K562 (cell line): ENCODE measurements around the gene ZBTB46. TPM values are rescaled to one million over a fixed set of nuclear protein-coding genes. Genes with fewer than 3 reads are reported as not detected.

ENCODE experiments used
- ARID2 ChIP-seq: fragments of 450-650 bp; IDR thresholded peaks from 2 replicates; pipeline ENCODE4 v1.6.1; 2017; ENCODE audit warnings: antibody characterized with exemption, mild to moderate bottlenecking
- ARID4B ChIP-seq: sonication (generic); formaldehyde crosslinking; IDR thresholded peaks from 2 replicates; pipeline ENCODE4 v1.8.0; 2022; ENCODE audit warnings: mild to moderate bottlenecking, missing genetic modification reagents
- CBFA2T2 ChIP-seq: fragments of 450-650 bp; conservative IDR thresholded peaks from 2 replicates; pipeline ENCODE4 v1.6.1; 2017; ENCODE audit warnings: mild to moderate bottlenecking
- CREM ChIP-seq: IDR thresholded peaks from 2 replicates; pipeline ENCODE4 v1.6.1; 2014; ENCODE audit warnings: antibody characterized with exemption, low read depth
- CTBP1 ChIP-seq: fragments of 450-650 bp; IDR thresholded peaks from 2 replicates; pipeline ENCODE4 v1.6.1; 2016; ENCODE audit warnings: borderline replicate concordance
- CTCF ChIP-seq, 3 experiments: IDR thresholded peaks in 2 of 3; conservative IDR thresholded peaks in 1 of 3; 2 replicates each; pipeline ENCODE4 v1.5.1; 2011 to 2012; ENCODE audit warnings: low read length in 3 of 3, mild to moderate bottlenecking in 3 of 3, control low read depth in 2 of 3, improper control_type of control experiment in 1 of 3, inconsistent platforms in 1 of 3, low read depth in 1 of 3, mixed read lengths in 1 of 3, moderate library complexity in 1 of 3; ENCODE audit not compliant: insufficient read depth in 2 of 3
- GATAD2A ChIP-seq: fragments of 450-650 bp; IDR thresholded peaks from 2 replicates; pipeline ENCODE4 v1.6.1; 2017
- GTF2E2 ChIP-seq: fragments of 200-800 bp; sonication (Bioruptor generic); IDR thresholded peaks from 2 replicates; pipeline ENCODE4 v1.6.1; 2016; ENCODE audit warnings: missing genetic modification characterization, missing compliant biosample characterization
- MNT ChIP-seq, 2 experiments: fragments of 450-650 bp; conservative IDR thresholded peaks; 2 replicates each; pipeline ENCODE4 v1.6.1; 2017; ENCODE audit warnings: mild to moderate bottlenecking in 2 of 2, moderate library complexity in 2 of 2
- PKNOX1 ChIP-seq: fragments of 450-650 bp; IDR thresholded peaks from 2 replicates; pipeline ENCODE4 v1.6.1; 2016
- POLR2B ChIP-seq: fragments of 450-650 bp; IDR thresholded peaks from 2 replicates; pipeline ENCODE4 v1.6.1; 2018; ENCODE audit warnings: low read depth; ENCODE audit not compliant: partially characterized antibody
- SRSF3 ChIP-seq: fragments of 200-400 bp; formaldehyde crosslinking; IDR thresholded peaks from 2 replicates; pipeline ENCODE4 v1.6.1; 2016; ENCODE audit warnings: mild to moderate bottlenecking, low read length, moderate library complexity; ENCODE audit not compliant: insufficient read depth
- TCF15 ChIP-seq: fragments of 250-450 bp; sonication (Bioruptor Pico); IDR thresholded peaks from 2 replicates; pipeline ENCODE4 v1.8.0; 2022; ENCODE audit warnings: moderate library complexity, mild to moderate bottlenecking, inconsistent platforms
- ZNF12 ChIP-seq: sonication (generic); formaldehyde crosslinking; IDR thresholded peaks from 2 replicates; pipeline ENCODE4 v1.4.0; 2020; ENCODE audit warnings: mild to moderate bottlenecking, missing genetic modification reagents
- ZNF263 ChIP-seq: sonication (generic); formaldehyde crosslinking; IDR thresholded peaks from 2 replicates; pipeline ENCODE4 v1.8.0; 2022; ENCODE audit warnings: mild to moderate bottlenecking, missing genetic modification reagents, borderline replicate concordance
- polyA plus RNA-seq, 8 experiments: library from polyadenylated mRNA; depleted of rRNA in 4 of 8; stranded (reverse) in 5 of 8; unstranded in 3 of 8; fragments of >200 nt; fragmentation: Nextera tagmentation in 2 of 8; fragmentation: Illumina TruSeq in 1 of 8; extraction: Ambion mirVana in 2 of 8; extraction: Trizol in 1 of 8; gene quantifications; 2 replicates each; pipeline versions ENCODE4 v1.2.1 to v1.2.3, GENCODE V29; 2011 to 2014; ENCODE audit warnings: inconsistent platforms in 1 of 8, missing spikeins in 1 of 8
- total RNA-seq, 7 experiments: library from RNA; depleted of rRNA in 6 of 7; stranded (reverse); fragments of >200 nt in 6 of 7; fragmentation: Illumina TruSeq in 2 of 7; extraction: Trizol in 2 of 7; gene quantifications; 2 replicates each; pipeline versions ENCODE4 v1.2.1 to v1.2.3, GENCODE V29; 2011 to 2021; ENCODE audit warnings: low replicate concordance in 1 of 7

ZBTB46 gene
- total and polyA plus RNA-seq, 9 of the 15 experiments (the other 6 are each of a cell fraction or from before 2014, with no cell fraction given) = 0.29 to 4.1 (median 1.1) TPM

- TF ChIP-seq PKNOX1 (0 out of 2 replicates have a peak, but pooled peaks have one; percentile 20), ARID2 (peak; percentile 26; the same call in 1 of the 2 replicates), ZNF12 (CRISPR knock-in tag) (no peak), GTF2E2 (tag) (0 out of 2 replicates have a peak, but pooled peaks have one; percentile 1), GATAD2A (0 out of 2 replicates have a peak, but pooled peaks have one; percentile 41), MNT (conservative IDR thresholded peaks at IDR 0.05) (peak; percentile 30 to 62; a peak in 2 of 4 replicates), TCF15 (CRISPR knock-in tag) (no peak), POLR2B (no peak), ARID4B (CRISPR knock-in tag) (peak; percentile 14), CTBP1 (peak; percentile 65; the same call in 1 of the 2 replicates), CBFA2T2 (no peak), CREM (peak; percentile 77), CTCF (IDR thresholded peaks at IDR 0.05 in 2 of 3, conservative IDR thresholded peaks at IDR 0.05 in 1 of 3; ENCODE audit: insufficient read depth in 2 of 3, low read depth in 1 of 3, low read length in 3 of 3) (peak; percentile 82 to 88 (median 84)), SRSF3 (no peak), ZNF263 (CRISPR knock-in tag) (peak; percentile 66; the same call in 1 of the 2 replicates)
These were observed 124.1 kb downstream of the ZBTB46 start (continued) for GRCh38 chr20:63706852-63707557.
